Adrenal gland (tissue), 12 donors: ENCODE data around the gene PRKCA. TPM values are rescaled to one million over a fixed set of nuclear protein-coding genes. Genes with fewer than 3 reads are reported as not detected.

Experiments
- DNase-seq, 7 donors: peaks; one replicate each; pipeline ENCODE4 v3.0.0-alpha.2; 2019 to 2020
- H3K27ac ChIP-seq, 5 donors: fragments of 200-600 bp; sonication (generic) in 4 of 5; 1 replicate in 3 of 5; 2 replicates in 2 of 5; pipeline versions ENCODE4 v1.5.1 to v1.8.0; 2016 to 2020; ENCODE audit warnings: mild to moderate bottlenecking in 1 of 5
- H3K27me3 ChIP-seq: fragments of 200-600 bp; 2 replicates; pipeline ENCODE4 v1.8.0; 2021
- H3K36me3 ChIP-seq, 2 donors: fragments of 200-600 bp; replicated peaks in 1 of 2; 1 replicate in 1 of 2; 2 replicates in 1 of 2; pipeline versions ENCODE4 v1.5.1 to v1.8.0; 2018 to 2022
- H3K4me1 ChIP-seq, 2 donors: fragments of 200-600 bp; replicated peaks in 1 of 2; 1 replicate in 1 of 2; 2 replicates in 1 of 2; pipeline versions ENCODE4 v1.5.1 to v1.8.0; 2018 to 2021
- H3K4me3 ChIP-seq, 4 donors: fragments of 200-600 bp; sonication (generic) in 3 of 4; one replicate each; pipeline ENCODE4 v1.5.1; 2016 to 2018
- H3K9me3 ChIP-seq, 3 donors: fragments of 200-600 bp; sonication (generic) in 1 of 3; replicated peaks in 1 of 3; 1 replicate in 2 of 3; 2 replicates in 1 of 3; pipeline versions ENCODE4 v1.5.1 to v1.8.0; 2016 to 2021
- CTCF ChIP-seq, 6 experiments: fragments of 450-650 bp in 4 of 6; fragments of 200-600 bp in 2 of 6; sonication (generic) in 1 of 6; IDR thresholded peaks; 1 replicate in 5 of 6; 2 replicates in 1 of 6; pipeline versions ENCODE4 v1.5.1 to v1.8.0; 2016 to 2021; ENCODE audit warnings: antibody characterized with exemption in 6 of 6, mild to moderate bottlenecking in 2 of 6, moderate library complexity in 1 of 6
- POLR2A ChIP-seq, 2 donors: fragments of 450-650 bp; IDR thresholded peaks; one replicate each; pipeline ENCODE4 v1.6.1; 2017; ENCODE audit warnings: antibody characterized with exemption in 2 of 2, mild to moderate bottlenecking in 2 of 2, moderate library complexity in 1 of 2
- WGBS, 4 donors: extraction: QIAGEN DNeasy Blood & Tissue Kit in 2 of 4; methylation state at CpG; one replicate each; pipeline versions ENCODE4 v1.1.5 to v1.1.7; 2013 to 2017; 5-methylcytosine and 5-hydroxymethylcytosine counted together
- intact Hi-C, 2 donors: fragments of 100-400 bp; cut with DNase I; formaldehyde crosslinking; loops; one replicate each; pipeline versions ENCODE4 v1.14.1 to v1.15.0; 2022 to 2023
- polyA plus RNA-seq, 3 donors: library from polyadenylated mRNA; stranded (reverse); fragments of 200-250 nt in 2 of 3; fragments of 350-450 nt in 1 of 3; fragmentation: Illumina TruSeq in 1 of 3; extraction: RNeasy Lipid Tissue Mini Kit (QIAGEN cat#74804) in 1 of 3; gene quantifications; one replicate each; pipeline ENCODE4 v1.2.3, GENCODE V29; 2013 to 2014
- total RNA-seq, 9 donors: library from RNA; depleted of rRNA in 4 of 9; stranded (reverse); fragments of >200 nt in 4 of 9; fragments of 120-200 nt in 1 of 9; fragmentation: NEBNext Ultra II Directional in 1 of 9; extraction: Animal tissue kit (Norgen Biotek cat#: 25700) in 1 of 9; gene quantifications; one replicate each; pipeline versions ENCODE4 v1.1.0 to v1.2.4, GENCODE V29; 2013 to 2023
- donor health status: healthy with polysubstance abuse.
- donor health status: Bipolar disorder and iron deficiency.
- donor health status: DM: yes; HTN: yes; CAD: no.
- donor health status: DM: no; HTN: no; CAD: no.
- donor health status: DM: no; HTN: no; CAD: no.
- donor health status: DM: yes; HTN: yes; CAD: no.

Gene PRKCA
- total and polyA plus RNA-seq, 12 donors, result 15.1 to 202 (median 84.1) TPM

- 88 to 91% (median 90%) methylated on average over 5 of the region's 5 CpGs for WGBS, 4 donors
- no peak overlapping the region for H3K27ac ChIP-seq
- TF ChIP-seq CTCF (IDR thresholded peaks at IDR 0.05) (no peak), POLR2A (IDR thresholded peaks at IDR 0.05) (no peak)
These were observed 177.8 kb downstream of the PRKCA start for GRCh38 chr17:66480243-66480642.

GRCh38 chr17:66480802-66481201 lies 178.4 kb downstream of the PRKCA start:
- no peak for TF ChIP-seq CTCF (IDR thresholded peaks at IDR 0.05)
- TF ChIP-seq POLR2A (IDR thresholded peaks at IDR 0.05), result no peak
- intact Hi-C loops, result no loop called here
- no peak for DNase-seq
- no peaks in the 10 kb centered on the region for H3K27me3 ChIP-seq
- H3K4me1 ChIP-seq, result no peaks in the 10 kb centered on the region
- H3K9me3 ChIP-seq, result no peaks in the 10 kb centered on the region
- no peaks in the 10 kb centered on the region for H3K36me3 ChIP-seq
- no peak overlapping the region for H3K4me3 ChIP-seq
- no peak overlapping the region for H3K27ac ChIP-seq
- 96 to 98% (median 97%) methylated on average over 7 of the region's 7 CpGs for WGBS, 4 donors

More at GRCh38 chr17:66480243-66480642, 177.8 kb downstream of the PRKCA start:
- intact Hi-C loops, result no loop called here
- Histone ChIP-seq H3K4me1 (no peaks in the 10 kb centered on the region), H3K36me3 (no peaks in the 10 kb centered on the region), H3K27me3 (no peaks in the 10 kb centered on the region), H3K4me3 (no peak overlapping the region), H3K9me3 (no peaks in the 10 kb centered on the region)
- no peak for DNase-seq

DNA sequence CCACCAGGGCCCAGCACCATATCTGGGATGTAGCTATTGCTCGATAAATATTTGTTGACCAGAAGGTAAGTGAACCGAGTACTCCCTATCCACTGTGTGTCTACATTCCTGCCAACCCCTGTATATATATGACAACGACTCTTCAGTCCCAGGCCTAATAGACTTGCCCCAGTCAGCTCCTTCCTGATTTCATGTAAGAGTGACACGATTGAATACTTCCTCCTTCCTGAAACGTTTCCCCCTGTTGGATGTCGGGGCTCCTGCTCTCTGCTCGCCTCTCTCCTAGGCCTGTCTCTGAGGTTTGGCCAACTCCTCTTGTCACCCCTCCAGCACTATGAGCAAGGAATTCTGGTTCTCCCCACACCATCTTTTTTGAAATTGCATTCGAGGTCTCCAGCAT lies 178.9 kb downstream of the PRKCA start:
- 82 to 90% (median 85%) methylated on average over 8 of the region's 8 CpGs for WGBS, 4 donors
- H3K4me3 ChIP-seq, result no peak overlapping the region
- no peaks in the 10 kb centered on the region for H3K36me3 ChIP-seq
- H3K27me3 ChIP-seq, result no peaks in the 10 kb centered on the region
- H3K27ac ChIP-seq, result no peak overlapping the region
- intact Hi-C loops, result no loop called here
- TF ChIP-seq CTCF (IDR thresholded peaks at IDR 0.05) (no peak), POLR2A (IDR thresholded peaks at IDR 0.05) (no peak)
- no peaks in the 10 kb centered on the region for H3K9me3 ChIP-seq
- DNase-seq, result no peak
- no peaks in the 10 kb centered on the region for H3K4me1 ChIP-seq

DNA sequence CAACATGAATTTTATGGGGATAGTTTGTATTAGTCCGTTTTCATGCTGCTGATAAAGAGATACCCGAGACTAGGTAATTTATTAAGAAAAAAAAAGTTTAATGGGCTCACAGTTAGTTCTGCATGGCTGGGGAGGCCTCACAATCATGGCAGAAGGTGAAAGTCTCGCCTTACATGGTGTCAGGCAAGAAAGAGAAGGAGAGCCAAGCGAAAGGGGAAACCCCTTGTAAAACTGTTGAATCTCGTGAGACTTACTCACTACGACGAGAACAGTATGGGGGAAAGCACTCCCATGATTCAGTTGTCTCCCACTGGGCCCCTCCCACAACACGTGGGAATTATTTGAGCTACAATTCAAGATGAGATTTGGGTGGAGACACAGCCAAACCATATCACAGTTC lies 181.5 kb downstream of the PRKCA start:
- 88 to 94% (median 93%) methylated on average over 8 of the region's 8 CpGs for WGBS, 4 donors
- no peaks in the 10 kb centered on the region for H3K27me3 ChIP-seq
- TF ChIP-seq POLR2A (IDR thresholded peaks at IDR 0.05) (no peak), CTCF (IDR thresholded peaks at IDR 0.05) (no peak)
- intact Hi-C loops, result no loop called here
- no peaks in the 10 kb centered on the region for H3K9me3 ChIP-seq
- no peak for DNase-seq
- H3K27ac ChIP-seq, result no peak overlapping the region
- H3K4me3 ChIP-seq, result no peak overlapping the region
- H3K4me1 ChIP-seq, result no peaks in the 10 kb centered on the region
- no peaks in the 10 kb centered on the region for H3K36me3 ChIP-seq
